HUDEP-2 (cell line): ENCODE measurements around the gene RAB23.
A peak's percentile ranks its signal among the peaks of the same experiment; 100 is the strongest.
"Not testable (repeated sequence)": the region's sequence is repeated elsewhere in the genome, so short reads cannot be mapped to it uniquely, and the experiment has no call there.

Experiments
- DNase-seq, 76 experiments: peaks; one replicate each; lab custom pipeline; 2025; ENCODE audit not compliant: unreplicated experiment in 76 of 76; lab: John Stamatoyannopoulos, UW

Gene RAB23

DNA sequence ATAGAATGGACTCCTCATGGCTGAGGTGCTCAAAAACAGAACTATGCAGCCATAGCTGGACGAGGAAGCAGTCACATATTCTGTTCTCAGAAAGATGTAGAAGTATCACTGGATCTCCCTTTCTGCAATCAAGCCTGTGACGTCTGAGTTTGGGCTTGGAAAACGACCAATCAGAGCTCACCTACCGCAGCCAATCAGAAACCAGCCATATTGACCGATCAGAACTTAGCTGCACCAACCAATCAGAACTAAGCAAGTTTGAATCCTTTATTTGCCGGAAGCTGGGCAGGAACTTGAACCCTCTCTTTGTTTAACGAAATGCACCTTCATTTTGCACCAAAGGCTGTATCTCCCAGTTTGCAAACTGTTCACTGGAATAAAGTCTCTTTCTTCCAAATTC is 21.8 kb upstream of the RAB23 start:
- no peak for DNase-seq

- DNase-seq = not testable (repeated sequence)
These were observed 21.4 kb upstream of the RAB23 start for GRCh38 chr6:57243526-57243925.

DNA sequence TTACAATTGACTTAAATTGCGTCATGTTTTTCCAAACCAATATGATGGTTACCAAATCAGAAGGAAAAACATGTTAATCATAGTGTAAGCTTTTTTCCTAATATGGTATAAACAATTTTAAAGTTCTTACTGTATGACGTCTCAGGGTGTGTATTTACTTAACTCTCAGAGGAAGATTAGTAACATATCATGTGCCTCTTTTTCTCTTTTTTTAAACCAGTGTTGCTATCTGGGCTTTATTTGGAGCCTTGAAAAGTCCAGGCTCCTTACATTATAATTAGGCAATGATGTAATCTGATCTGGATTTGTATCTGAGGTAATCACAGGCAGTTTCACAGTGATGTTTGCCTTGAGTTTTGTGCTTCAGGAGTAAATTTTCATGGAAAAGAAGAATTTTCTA is 20.4 kb upstream of the RAB23 start:
- DNase-seq = no peak

DNA sequence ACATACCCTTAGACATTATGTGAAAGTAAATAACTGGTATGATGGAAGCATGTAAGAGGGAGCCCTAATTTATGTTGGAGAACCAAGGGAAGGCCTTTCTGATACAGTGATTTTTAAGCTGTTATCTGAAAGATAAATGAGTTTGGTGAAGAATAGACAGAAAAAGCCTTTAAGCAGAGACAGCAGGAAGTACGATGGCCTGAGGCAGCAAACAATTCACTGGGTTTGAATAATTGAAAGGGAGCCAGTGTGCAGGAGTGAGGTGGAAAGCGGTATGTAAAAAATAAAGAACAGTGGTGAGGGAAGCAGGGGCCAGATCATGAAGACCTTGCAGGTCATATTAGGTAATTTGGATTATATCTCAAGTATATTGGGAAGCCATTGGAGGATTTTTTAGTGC is 4.1 kb upstream of the RAB23 start:
- DNase-seq = no peak

DNA sequence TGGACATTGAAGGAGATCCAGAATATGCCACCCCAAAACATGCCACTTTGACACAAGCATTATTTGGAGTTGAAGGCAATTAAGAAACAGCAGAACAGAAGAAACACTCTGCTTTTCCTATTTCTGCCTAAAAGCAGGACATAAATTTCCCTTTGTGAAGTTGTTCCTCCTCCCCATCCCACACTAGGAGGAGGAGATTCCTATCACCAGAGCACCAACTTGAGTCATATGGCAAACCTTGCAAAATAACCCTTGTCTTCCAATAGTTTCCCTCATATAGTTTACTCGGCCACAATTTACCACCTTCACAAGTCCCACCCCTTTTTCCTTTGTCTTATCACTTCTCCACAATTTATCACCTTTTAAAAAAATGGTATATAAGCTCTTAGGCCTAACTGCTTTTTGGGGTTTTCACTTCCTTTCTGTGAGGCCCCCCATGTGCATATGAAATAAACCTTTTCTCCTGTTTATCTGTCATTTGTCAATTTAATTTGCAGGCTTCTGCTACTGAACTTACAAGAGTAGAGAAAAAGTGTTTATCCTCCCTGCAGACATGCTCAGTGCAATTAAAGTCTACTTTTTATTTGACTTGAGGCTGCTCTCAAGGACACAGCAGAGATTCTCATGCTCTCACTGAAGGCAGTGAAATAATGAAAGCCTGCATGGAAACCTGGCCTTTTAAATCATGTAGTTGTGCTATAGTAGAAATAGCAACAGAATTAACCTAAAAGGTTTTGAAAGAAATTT is 2.8 kb upstream of the RAB23 start:
- DNase-seq = peak in 1 of 76 experiments; percentile 4

GRCh38 chr6:57222743-57223077 is 603 bp upstream of the RAB23 start:
- DNase-seq = peak in 1 of 76 experiments; percentile 19

GRCh38 chr6:57221191-57221935 is 744 bp downstream of the RAB23 start:
- peak in 51 of 76 experiments; percentile 17 to 72 (median 47) for DNase-seq

- no peak for DNase-seq
These were observed 1.9 kb downstream of the RAB23 start for GRCh38 chr6:57220083-57220703.

DNA sequence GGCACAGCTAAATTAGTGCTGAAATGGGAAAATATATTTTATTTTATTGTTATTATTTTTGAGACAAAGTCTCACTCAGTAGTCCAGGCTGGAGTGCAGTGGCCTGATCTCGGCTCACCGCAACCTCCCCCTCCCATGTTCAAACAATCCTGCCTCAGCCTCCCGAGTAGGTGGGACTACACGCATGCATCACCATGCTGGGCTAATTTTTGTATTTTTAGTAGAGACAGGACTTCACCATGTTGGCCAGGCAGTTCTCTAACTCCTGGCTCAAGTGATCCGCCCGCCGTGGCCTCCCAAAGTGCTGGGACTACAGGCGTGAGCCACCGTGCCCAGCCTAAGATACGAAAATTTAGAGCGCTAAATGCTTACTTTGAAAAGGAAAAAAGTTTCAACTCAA is 4.8 kb downstream of the RAB23 start:
- DNase-seq = no peak

GRCh38 chr6:57216235-57217101 is 5.6 kb downstream of the RAB23 start:
- peak in 7 of 76 experiments; percentile 7 to 37 (median 31) for DNase-seq

GRCh38 chr6:57215260-57215659 is 6.8 kb downstream of the RAB23 start:
- DNase-seq = no peak

- no peak for DNase-seq
These were observed 12.0 kb downstream of the RAB23 start for GRCh38 chr6:57210060-57210459.

DNA sequence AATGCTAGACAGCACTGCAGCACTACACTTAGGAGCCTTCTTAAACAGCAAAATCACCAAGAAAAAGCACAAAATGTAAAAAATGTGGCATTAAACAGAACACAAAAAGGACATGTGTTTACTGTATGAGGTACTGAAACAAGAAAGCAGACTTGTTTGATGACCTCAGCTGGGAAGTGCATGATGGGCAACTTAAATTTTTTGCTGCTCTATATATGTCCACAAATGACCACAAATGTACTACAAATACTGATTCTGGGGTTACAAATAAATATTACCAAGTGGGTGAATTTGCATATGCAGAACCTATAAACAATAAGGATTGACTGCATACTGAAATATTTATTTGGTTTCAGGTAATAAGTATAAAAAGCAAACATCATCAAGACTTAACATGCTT is 13.1 kb downstream of the RAB23 start:
- DNase-seq = no peak

DNA sequence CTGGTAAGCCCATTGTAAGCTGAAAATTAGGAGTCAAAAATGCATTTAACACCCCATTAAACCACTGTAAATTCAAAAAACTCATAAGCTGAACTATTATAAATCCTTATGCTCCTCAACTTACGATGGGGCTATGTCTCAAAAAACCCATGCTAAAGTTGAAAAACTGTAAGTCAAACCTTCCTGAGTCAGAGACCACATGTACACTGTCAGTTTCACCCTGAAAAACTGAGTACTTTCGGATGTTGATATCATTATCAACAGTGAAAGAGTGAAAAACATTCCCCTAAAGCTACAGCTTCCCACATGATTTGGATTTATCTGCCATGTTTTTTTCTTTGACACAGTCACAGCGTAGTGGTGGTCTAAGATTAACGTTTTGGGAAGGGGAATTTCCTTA is 14.2 kb downstream of the RAB23 start:
- no peak for DNase-seq

DNA sequence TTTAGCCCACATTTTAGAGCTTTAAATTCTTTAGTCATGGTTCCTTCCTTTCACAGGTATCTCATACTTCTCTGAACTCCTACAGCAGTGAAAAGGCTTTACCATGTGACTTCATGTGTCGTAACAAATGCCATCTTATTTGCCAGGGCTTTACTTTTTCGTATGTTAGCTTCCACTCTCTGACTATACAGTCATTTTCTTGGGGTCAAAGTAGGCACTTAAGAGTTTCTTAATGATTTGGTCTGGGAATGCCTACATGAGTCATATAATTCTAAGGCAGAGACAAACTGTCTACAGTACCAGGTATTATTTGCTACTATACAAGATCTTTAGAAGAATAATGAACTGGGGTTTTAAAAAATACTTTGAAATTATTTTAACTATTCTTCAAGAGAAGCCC is 15.0 kb downstream of the RAB23 start:
- no peak for DNase-seq

DNA sequence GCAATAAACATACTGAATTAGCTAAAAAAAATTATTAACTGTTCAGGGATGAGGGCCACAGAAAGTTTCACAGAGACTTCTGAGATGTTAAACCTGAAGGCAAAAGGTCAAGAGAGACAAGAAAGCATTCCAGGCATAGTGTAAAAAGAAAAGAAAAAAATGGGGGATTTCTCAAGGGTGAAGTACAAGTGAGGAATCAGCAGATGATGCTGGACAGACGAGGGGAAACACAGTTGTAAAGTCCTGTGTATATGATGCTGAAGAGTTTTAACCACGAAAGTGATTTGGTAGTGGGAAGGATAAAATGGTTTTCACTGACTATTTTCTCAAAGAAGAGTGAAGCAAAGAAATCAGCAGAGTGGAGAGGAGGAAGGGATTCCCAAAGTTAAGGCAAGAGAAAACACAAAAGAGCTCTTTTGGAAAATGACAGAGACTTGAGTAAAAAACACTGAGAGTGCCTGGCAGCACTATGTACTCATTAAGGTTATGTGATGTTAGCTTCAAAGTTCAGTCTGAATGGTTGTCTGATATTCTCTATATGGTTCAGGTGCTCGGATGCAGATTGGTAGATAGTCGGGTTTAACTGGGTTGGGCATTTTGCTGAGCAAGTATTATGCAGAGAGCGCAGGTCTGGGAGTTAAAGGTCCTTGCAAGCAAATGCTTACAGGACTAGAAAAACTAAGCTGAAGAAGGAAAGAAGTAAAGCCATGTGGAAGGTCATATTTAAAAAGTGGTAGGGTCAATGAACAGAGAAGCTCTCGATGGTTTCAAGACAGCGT is 16.4 kb downstream of the RAB23 start:
- no peak for DNase-seq

- no peak for DNase-seq
These were observed 20.4 kb downstream of the RAB23 start for GRCh38 chr6:57201718-57202117.

DNA sequence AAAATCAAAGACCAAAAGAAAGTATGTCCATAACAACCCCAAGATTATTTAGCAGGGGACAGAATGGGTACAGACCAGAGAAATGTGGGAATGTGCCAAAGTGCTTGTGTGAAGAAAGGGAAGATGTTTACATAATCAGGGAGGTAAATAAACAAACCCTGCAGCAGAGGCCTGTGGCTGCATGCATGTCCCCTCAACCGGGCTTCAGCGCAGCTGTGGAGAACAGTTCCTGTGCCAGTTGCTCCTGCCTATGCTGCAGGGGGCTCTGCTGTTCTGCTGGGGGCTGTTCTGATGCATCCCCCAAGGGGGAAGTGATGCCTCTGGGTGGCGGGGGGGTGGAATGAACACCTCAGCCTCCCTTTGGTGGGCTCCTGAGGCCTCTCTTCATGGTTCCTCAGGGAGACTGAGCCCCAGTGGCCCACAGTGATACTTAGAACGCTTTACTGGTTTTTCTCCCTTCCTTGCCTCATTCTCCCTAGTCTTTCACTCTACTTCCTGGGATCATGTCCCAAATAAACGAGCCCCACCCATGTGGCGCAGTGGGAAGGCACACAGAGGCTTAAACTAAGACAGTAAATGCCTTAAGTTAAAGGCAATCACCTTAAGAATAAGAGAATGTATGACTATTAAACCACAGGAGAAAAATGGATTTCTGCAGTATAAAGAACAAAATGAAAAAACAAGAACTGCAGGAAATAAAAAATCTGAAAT is 23.0 kb downstream of the RAB23 start:
- no peak for DNase-seq

- no peak for DNase-seq
These were observed 26.6 kb downstream of the RAB23 start for GRCh38 chr6:57195457-57195856.

GRCh38 chr6:57193177-57193576 is 28.9 kb downstream of the RAB23 start:
- no peak for DNase-seq
